ENCODE data around the gene OR51B4. TPM values are rescaled to one million over a fixed set of nuclear protein-coding genes. Genes with fewer than 3 reads are reported as not detected.

OR51B4 gene
- total and polyA plus RNA-seq, 9 of the 15 experiments (the other 6 are each of a cell fraction or from before 2014, with no cell fraction given): 17.1 to 64.6 (median 39.9) TPM

- TF ChIP-seq, protein P1, sequence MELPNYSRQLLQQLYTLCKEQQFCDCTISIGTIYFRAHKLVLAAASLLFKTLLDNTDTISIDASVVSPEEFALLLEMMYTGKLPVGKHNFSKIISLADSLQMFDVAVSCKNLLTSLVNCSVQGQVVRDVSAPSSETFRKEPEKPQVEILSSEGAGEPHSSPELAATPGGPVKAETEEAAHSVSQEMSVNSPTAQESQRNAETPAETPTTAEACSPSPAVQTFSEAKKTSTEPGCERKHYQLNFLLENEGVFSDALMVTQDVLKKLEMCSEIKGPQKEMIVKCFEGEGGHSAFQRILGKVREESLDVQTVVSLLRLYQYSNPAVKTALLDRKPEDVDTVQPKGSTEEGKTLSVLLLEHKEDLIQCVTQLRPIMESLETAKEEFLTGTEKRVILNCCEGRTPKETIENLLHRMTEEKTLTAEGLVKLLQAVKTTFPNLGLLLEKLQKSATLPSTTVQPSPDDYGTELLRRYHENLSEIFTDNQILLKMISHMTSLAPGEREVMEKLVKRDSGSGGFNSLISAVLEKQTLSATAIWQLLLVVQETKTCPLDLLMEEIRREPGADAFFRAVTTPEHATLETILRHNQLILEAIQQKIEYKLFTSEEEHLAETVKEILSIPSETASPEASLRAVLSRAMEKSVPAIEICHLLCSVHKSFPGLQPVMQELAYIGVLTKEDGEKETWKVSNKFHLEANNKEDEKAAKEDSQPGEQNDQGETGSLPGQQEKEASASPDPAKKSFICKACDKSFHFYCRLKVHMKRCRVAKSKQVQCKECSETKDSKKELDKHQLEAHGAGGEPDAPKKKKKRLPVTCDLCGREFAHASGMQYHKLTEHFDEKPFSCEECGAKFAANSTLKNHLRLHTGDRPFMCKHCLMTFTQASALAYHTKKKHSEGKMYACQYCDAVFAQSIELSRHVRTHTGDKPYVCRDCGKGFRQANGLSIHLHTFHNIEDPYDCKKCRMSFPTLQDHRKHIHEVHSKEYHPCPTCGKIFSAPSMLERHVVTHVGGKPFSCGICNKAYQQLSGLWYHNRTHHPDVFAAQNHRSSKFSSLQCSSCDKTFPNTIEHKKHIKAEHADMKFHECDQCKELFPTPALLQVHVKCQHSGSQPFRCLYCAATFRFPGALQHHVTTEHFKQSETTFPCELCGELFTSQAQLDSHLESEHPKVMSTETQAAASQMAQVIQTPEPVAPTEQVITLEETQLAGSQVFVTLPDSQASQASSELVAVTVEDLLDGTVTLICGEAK (IDR thresholded peaks at IDR 0.05): no peak
- TF ChIP-seq, protein P1 (CRISPR knock-in tag; IDR thresholded peaks at IDR 0.05): no peak
- peak; percentile 93 for TF ChIP-seq MITF (IDR thresholded peaks at IDR 0.05)
- peak; percentile 82 to 92 for TF ChIP-seq MAZ (CRISPR knock-in tag; conservative IDR thresholded peaks at IDR 0.05 in 1 of 2, IDR thresholded peaks at IDR 0.05 in 1 of 2)
- peak; percentile 49; the same call in 1 of the 2 replicates for TF ChIP-seq ZNF24 (IDR thresholded peaks at IDR 0.05)
- TF ChIP-seq ZKSCAN1 (IDR thresholded peaks at IDR 0.05; ENCODE audit: low read depth, low read length): peak; percentile 80
- TF ChIP-seq NRF1 (conservative IDR thresholded peaks at IDR 0.05 in 1 of 2, IDR thresholded peaks at IDR 0.05 in 1 of 2): peak; percentile 46 to 61
- TF ChIP-seq ZFX (CRISPR knock-in tag; IDR thresholded peaks at IDR 0.05): 0 out of 2 replicates have a peak, but pooled peaks have one; percentile 11
- 0 out of 4 replicates have a peak, but pooled peaks of 1 of the 2 experiments have one; percentile 40 for TF ChIP-seq KDM4B (IDR thresholded peaks at IDR 0.05; ENCODE audit: borderline replicate concordance in 2 of 2, low read depth in 1 of 2)
- TF ChIP-seq CBX3 (IDR thresholded peaks at IDR 0.05; ENCODE audit: borderline replicate concordance in 1 of 2, low read length in 2 of 2): peak in 1 of 2 experiments; percentile 87; a peak in 1 of 3 replicates
- no peak for TF ChIP-seq CHD1 (IDR thresholded peaks at IDR 0.05; ENCODE audit: low read length)
- peak; percentile 98 for TF ChIP-seq TBL1XR1 (IDR thresholded peaks at IDR 0.05; ENCODE audit: low read length in 2 of 2)
- TF ChIP-seq ZNF143 (CRISPR knock-in tag; IDR thresholded peaks at IDR 0.05): no peak
- TF ChIP-seq ZNF239 (CRISPR knock-in tag; IDR thresholded peaks at IDR 0.05): peak; percentile 84
- TF ChIP-seq STAT5A (IDR thresholded peaks at IDR 0.05; ENCODE audit: borderline replicate concordance, low read length): peak; percentile 96
- TF ChIP-seq CEBPB (tag; IDR thresholded peaks at IDR 0.05): peak; percentile 53; the same call in 1 of the 2 replicates
- peak; percentile 88 for TF ChIP-seq NR2C1 (IDR thresholded peaks at IDR 0.05)
- peak; percentile 91 for TF ChIP-seq NR2C1 (tag; IDR thresholded peaks at IDR 0.05)
These were observed 21.1 kb downstream of the OR51B4 start (continued) for GRCh38 chr11:5280582-5281102.
